ENCODE results near the gene SIRT3. TPM values are rescaled to one million over a fixed set of nuclear protein-coding genes. Genes with fewer than 3 reads are reported as not detected.
A peak's percentile ranks its signal among the peaks of the same experiment; 100 is the strongest.

SIRT3 gene
- total RNA-seq, 1 experiment from 2014 or later: 13.9 TPM

DNA sequence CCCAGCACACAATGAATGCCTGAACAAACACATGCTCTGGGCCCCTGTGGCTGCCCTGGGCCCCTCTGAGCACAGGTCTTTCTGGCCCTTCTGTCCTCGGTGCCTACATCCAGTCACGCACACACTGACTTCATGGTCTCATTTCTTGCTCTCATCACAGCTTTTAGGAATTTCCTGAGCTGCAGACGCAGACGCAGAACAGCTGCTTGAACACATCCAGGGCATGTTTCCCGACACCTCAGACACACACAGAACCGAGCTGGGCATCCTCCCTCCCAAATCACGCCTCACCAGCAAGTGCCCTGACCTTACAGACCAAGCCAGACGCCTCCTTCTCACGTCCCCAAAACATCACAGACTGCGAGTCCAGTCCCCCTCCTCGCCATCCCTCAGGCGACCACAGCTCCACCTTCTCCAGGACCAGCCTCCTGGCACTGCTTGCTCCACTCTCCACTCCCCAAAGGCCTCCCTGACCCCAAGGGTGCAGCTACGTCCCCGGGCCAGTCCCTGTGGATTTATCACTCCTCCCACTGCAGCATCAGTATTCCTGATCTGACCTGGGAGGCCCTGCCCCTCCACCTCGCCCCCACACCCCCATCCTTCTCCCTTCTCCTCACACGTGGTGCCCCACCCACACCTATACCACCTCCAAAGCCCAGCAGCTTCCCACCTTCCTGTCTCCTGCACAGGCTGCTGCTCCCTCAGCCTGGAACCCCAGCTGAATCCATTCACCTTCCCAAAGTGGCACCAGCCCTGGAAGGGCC lies 12.9 kb downstream of the SIRT3 start:
- Histone ChIP-seq H4K8ac (replicated peaks; ENCODE audit: insufficient read length, low read depth, low read length) (no peak overlapping the region), H3K27ac (ENCODE audit: insufficient read length, low read depth, low read length) (no peak overlapping the region), H2BK12ac (ENCODE audit: insufficient read length, low read depth, low read length) (no peak overlapping the region), H3K14ac (ENCODE audit: insufficient read depth, low read length) (no peak overlapping the region), H3K4me2 (ENCODE audit: insufficient read depth, insufficient read length, low read length) (no peak overlapping the region), H2AFZ (ENCODE audit: low read length) (no peak overlapping the region), H3K23ac (ENCODE audit: insufficient read length, low read depth, low read length) (no peak overlapping the region), H3K79me1 (ENCODE audit: insufficient read depth, low read depth, low read length, poor library complexity, severe bottlenecking) (no peaks in the 10 kb centered on the region), H3T11ph (ENCODE audit: low read length) (no peak overlapping the region), H3K4ac (ENCODE audit: low read depth, low read length) (no peak overlapping the region), H3K9ac (ENCODE audit: extremely low read depth, insufficient read length, low read length) (no peak overlapping the region), H3K18ac (ENCODE audit: insufficient read length, low read depth, low read length) (no peak overlapping the region), H3K4me1 (ENCODE audit: insufficient read depth, low read length) (no peaks in the 10 kb centered on the region), H2BK15ac (ENCODE audit: low read depth, low read length) (no peak overlapping the region), H3K56ac (ENCODE audit: insufficient read length, low read depth, low read length) (no peak overlapping the region), H2BK20ac (ENCODE audit: low read depth, low read length, poor library complexity, severe bottlenecking) (no peak overlapping the region), H4K91ac (ENCODE audit: insufficient read length, low read depth, low read length) (no peak overlapping the region), H2BK120ac (ENCODE audit: low read depth, low read length, poor library complexity, severe bottlenecking) (no peak overlapping the region), H2AK5ac (ENCODE audit: insufficient read length, low read length) (no peak overlapping the region), H3K9me3 (ENCODE audit: control insufficient read depth, low read depth, low read length) (no peaks in the 10 kb centered on the region), H3K79me2 (ENCODE audit: insufficient read depth, low read length) (no peaks in the 10 kb centered on the region), H4K5ac (ENCODE audit: insufficient read length, low read depth, low read length) (no peak overlapping the region), H4K20me1 (ENCODE audit: control insufficient read depth, insufficient read depth, insufficient read length) (no peaks in the 10 kb centered on the region), H2BK5ac (ENCODE audit: insufficient read length, low read length) (no peak overlapping the region), H3K27me3 (ENCODE audit: insufficient read depth, low read length) (no peaks in the 10 kb centered on the region), H3K23me2 (ENCODE audit: insufficient read length, low read depth, low read length, poor library complexity, severe bottlenecking) (no peaks in the 10 kb centered on the region)
- no CpG with 5 or more reads among the region's 16 CpGs for WGBS (ENCODE audit: extremely low coverage, insufficient read length, low lambda C conversion rate)
- no peaks in the 10 kb centered on the region for H3K9me3 Mint-ChIP-seq
- H3K4me1 Mint-ChIP-seq: no peaks in the 10 kb centered on the region
- peaks cover 0 to 12% (median 5%) of the 10 kb centered on the region in 3 experiments; a peak in 3 of 7 replicates for H3K36me3 Mint-ChIP-seq (ENCODE audit: insufficient read depth in 1 of 3, low read depth in 3 of 3)
- TF ChIP-seq, protein P1, sequence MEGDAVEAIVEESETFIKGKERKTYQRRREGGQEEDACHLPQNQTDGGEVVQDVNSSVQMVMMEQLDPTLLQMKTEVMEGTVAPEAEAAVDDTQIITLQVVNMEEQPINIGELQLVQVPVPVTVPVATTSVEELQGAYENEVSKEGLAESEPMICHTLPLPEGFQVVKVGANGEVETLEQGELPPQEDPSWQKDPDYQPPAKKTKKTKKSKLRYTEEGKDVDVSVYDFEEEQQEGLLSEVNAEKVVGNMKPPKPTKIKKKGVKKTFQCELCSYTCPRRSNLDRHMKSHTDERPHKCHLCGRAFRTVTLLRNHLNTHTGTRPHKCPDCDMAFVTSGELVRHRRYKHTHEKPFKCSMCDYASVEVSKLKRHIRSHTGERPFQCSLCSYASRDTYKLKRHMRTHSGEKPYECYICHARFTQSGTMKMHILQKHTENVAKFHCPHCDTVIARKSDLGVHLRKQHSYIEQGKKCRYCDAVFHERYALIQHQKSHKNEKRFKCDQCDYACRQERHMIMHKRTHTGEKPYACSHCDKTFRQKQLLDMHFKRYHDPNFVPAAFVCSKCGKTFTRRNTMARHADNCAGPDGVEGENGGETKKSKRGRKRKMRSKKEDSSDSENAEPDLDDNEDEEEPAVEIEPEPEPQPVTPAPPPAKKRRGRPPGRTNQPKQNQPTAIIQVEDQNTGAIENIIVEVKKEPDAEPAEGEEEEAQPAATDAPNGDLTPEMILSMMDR (conservative IDR thresholded peaks at IDR 0.05): no peak
- no peak overlapping the region for H3K4me3 Mint-ChIP-seq
- H3K27ac Mint-ChIP-seq: peak overlapping the region in 2 of 3 experiments; percentile 5 to 71; a peak in 4 of 7 replicates
- DNase-seq: no peak
- peaks cover 1% of the 10 kb centered on the region; the same call in 1 of the 2 replicates for H3K27me3 Mint-ChIP-seq (ENCODE audit: low read depth)

Data from H9 (cell line).